ENCODE data around the gene GBX1.

GBX1 gene

DNA sequence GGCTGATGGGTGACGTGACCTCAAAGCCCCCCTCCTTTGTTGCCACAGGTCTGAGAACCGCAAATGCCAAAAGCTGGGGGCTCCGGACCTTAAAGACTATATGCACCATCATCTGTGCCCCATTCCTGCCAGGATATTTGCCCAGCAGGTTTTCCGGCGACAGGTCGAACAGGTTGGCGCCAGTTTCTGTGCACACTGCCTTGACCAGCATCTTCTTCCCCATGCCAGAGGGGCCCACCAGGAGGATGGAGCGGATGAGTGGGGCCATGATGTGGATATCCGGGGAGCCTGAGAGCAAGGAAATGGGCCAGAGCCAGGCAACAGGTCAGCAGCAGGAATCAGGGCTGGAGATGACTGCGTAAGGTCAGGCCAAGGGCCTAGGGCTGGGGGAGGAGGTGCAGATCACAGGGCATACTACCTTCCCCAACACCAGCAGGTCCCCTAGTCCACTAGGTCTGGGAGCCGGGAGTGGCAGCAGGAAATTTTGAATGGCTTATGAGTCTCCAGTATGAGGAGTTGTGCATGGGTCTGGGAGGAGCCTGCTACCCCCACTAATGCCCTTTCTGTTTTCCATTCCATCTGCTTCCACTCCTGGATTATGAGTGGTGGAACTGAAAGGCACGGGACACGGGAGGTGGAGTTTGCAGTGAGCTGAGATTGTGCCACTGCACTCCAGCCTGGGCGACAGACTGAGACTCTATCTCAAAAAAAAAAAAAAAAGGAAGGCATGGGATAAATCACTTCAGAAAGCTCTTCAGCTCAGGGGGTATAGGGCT is 25.9 kb upstream of the GBX1 start:
- DNase-seq (ENCODE audit: low read depth, low spot score), result no peak

DNA sequence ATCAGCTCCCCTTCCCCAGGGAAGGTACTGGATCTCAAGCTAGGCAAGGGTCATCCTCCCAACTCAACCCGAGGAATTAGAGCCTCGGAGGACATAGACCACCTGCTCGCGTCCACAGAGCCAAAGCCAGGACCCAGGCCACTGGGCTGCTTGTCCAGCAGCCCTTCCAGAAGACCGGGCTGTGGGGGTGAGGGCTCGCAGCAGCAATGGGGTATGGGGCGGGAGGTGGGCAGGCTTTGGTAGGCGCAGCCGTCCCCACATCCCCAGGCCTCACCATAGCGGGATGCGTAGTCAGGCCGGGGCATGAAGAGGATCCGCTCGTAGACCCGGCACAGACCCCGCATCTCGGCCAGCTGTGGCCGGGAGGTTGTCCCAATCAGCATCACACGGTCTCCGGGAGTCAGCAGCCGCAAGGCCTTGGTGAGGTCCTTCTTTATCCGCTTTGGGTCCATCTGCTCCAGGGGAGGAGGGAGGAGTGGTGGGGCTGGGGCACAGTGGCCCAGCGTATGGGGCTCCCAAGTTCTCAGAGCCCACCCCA is 24.6 kb upstream of the GBX1 start:
- no peak for DNase-seq (ENCODE audit: low read depth, low spot score)

DNA sequence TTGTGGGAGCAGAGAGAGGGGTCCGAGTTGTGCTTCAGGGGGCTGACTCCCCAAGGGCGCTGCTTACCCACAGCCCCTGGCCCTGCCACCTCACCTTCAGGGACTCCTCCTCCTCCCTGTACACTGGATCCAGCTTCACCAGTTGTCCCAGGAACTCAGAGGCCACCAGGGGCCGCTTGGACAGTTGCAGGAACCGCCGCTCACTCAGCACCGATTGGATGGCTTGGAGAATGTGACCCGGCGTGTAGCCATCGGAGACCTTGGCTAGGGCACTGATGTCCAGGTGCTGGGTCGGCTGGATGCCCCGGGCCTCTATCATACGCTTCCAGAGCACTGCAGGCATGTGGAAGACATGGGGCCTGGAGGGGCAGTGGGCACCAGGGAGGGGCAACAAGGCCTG is 24.1 kb upstream of the GBX1 start:
- no peak for DNase-seq (ENCODE audit: low read depth, low spot score)

DNA sequence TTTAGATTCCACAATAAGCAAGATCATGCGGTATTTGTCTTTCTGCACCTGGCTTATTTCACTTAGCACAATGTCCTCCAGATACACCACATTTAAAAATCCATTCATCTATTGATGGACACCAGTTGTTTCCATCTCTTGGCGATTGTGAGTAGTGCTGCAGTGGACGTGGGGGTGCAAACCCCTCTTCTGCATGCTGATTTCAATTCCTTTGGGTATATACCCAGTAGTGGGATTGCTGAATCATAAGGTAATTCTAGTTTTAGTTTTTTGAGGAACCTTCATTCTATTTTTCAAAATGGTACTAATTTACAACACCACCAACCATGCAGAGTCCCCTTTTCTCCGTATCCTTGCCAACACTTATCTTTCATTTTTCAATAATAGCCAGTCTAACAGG is 21.5 kb upstream of the GBX1 start:
- DNase-seq (ENCODE audit: low read depth, low spot score), result no peak

DNA sequence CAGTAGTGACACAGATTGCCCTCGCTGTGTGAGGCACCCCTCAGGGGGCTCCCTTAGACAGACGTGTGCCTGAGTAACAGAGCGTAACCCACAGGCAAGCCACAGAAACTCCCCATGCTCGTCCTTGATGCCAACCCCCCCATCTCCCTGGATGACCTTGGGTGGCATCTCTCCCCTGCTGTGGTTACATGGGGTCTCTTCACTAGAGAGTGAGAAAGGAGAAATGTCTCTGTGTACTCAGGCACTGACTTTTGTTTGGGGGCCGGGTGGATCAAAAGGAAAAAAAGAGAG is 20.7 kb upstream of the GBX1 start:
- DNase-seq (ENCODE audit: low read depth, low spot score), result no peak

DNA sequence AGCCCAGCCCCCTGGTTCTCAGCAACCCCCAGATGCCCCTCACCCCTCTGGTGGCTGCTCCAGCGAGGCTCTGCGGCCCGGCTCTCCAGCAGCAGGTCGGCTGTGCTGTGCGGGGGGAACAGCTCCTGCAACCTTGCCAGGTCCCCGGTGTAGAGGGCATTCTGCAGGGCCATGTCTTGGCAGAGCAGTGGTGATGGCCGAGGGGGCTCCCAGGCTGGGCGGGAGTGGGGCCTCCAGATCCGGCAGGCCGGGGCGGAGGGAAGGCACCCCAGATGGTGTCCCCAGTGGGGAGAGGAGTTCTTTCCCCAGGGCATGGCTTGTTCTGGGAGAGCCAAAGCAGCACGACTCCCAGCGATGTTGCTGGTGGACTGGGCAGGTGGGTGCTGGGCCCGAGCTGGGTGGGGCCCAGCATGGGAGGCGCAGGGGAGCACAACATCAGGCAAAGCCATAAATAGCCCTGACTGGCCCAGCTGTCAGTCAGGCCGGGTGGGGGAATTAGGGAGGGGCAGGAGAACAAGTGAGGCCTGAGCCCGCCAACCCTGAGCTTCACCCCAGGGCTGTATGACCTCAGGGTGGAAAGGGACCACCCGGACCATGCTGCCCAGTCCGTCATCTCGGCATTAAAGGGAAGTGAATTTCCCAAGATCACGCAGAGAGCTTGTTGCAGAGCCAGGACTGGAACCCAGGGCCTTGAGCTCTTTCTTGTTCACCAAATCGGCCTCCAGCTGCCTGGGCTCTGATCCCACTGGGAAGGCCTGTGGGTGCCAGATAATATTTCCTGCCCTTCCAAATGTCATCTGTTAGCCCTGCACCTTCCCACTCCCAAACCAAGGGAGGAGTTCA is 20.1 kb upstream of the GBX1 start:
- no peak for DNase-seq (ENCODE audit: low read depth, low spot score)

DNA sequence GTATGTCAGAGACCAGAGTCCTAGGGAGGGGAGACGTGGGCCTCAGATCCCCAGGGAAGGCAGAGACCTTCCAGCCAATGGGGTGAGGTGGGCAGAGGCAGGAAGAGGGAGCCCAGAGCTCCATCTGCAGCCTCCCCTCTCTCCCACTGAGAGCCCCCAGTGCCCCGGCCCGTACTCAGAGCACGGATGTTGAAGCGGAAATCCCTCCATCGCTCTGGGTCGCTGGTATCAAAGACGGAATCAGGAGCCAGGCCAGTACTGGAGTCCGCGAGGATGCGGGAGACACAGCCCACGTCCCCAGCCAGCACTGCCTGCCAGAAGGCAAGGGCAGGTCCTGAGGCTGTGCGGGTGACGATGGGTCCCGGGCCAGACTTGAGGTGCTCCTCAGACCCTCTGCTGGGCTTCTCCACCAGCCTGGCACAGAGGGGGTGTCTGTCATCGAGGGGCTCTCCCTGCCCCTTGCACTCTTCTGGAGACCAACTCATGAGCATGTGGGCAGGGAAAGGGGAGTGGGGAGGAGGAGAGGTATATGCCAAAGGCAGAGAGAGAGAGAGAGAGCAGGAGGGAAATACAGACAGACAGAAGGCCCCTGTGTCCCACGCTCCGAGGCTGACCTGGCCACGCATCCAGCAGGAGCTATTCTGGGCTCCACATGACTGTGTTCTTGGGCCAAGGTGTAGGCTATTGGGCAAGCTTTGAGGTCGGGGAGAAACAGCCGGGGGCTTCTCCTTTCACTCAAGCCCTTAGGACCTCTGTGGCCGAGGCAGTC is 19.3 kb upstream of the GBX1 start, which contains the start of gene ASB10:
ASB10 (minus strand) TSS at position 611 of the 769 bp plus-strand sequence; CDS start at position 491, 120 bp downstream.
- DNase-seq (ENCODE audit: low read depth, low spot score), result no peak

DNA sequence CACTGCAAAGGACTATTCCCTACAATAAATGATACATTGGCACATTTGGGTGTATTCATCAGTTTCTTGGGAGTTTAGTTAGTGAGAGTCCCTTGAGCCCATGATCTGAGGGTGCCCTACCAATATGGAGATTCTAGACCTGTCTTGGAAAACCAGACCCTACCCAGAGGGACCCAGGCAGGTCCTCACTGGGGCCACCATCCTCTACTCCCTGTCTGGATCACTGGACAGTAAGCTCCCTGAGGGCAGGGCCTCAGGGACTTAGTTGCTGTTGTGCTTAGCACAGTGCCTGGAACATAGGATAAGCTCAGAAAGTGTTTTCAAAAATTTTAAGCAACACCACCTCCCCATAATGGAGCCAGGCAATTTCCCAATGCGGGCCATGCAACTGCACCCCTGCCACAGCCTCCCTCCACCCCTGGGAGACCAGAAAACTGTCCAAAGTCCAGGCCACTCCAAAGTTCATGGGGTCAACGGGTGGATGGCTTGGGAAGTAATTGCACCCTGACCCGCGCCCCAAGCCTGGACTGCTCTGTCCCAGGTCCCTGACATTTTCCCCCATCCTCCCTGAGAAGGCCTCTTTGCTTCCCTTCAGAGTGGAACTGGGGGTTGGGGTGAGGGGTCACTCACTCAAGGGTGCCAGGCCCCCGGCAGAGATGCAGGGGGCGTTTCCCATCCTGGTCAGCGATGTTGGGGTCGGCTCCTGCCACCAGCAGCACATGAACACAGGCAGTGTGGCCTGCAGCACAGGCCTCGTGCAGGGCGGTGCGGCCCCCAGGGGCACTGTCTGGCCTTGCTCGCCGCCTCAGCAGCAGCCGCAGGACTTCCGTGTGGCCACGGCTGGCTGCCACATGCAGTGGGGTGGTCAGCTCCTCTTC is 18.5 kb upstream of the GBX1 start:
- DNase-seq (ENCODE audit: low read depth, low spot score), result no peak

DNA sequence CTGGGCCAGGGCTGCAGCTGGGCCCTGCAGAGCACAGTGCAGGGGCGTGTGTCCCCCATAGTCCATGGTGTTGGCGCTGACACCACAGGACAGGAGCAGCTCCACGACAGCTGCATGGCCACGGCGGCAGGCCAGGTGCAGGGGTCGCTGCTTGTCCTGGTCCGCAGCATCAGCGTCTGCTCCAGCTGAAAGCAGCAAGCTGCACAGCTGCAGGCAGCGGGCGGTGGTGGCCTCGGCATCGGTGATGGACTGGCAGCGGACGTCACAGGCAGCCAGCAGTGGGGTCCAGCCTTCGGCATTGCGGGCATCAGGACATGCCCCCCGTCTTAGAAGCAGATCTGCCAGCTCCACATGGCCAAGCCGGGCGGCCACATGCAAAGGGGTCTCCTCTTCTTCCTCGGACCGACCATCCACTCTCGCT is 13.5 kb upstream of the GBX1 start:
- no peak for DNase-seq (ENCODE audit: low read depth, low spot score)

DNA sequence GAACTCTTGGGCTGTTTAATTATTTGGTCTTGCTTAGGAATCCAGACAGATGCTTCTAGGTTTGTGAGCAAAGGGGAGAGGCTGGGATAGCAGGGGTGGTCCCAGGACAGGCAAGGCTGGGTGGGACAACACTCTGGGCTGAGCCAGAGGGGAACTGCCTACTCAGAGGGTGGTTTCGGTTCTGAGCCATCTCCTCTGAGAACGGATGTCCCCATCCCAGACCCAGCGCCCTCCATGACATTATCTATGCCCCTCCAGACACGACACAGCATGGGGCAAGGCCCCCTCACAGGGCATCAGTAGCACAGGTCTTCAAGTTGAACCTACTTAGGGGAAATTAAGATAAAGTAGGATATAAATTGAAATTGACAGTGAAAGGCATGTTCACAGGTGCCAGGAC is 12.5 kb upstream of the GBX1 start:
- no peak for DNase-seq (ENCODE audit: low read depth, low spot score)

DNA sequence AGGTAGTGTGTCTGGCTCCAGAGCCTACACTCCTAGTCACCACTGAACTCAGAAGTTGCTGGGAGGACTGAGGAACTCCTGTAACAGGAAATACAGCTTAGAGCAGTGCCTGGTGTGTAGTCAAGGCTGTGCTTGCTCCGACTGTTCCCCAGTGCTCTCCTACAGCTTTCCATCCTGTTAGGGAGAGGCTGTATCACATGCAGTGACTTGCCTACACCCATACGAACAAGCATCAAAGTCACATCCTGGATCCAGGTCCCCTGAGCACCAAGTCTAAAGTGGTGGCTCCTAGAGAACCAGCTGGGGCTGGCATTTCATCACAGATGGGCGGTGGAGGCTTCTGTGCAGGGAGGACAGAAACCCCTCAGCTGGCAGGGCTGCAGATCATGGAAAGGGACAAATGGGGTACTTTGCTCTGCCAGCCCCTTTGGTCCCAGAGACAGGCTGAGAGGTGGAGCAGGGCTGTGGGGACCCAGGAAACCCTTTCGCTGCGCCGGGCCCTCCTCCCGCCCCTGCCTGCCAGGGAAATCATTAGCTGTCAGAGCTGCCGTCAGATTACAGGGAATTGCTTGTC is 11.9 kb upstream of the GBX1 start:
- no peak for DNase-seq (ENCODE audit: low read depth, low spot score)

DNA sequence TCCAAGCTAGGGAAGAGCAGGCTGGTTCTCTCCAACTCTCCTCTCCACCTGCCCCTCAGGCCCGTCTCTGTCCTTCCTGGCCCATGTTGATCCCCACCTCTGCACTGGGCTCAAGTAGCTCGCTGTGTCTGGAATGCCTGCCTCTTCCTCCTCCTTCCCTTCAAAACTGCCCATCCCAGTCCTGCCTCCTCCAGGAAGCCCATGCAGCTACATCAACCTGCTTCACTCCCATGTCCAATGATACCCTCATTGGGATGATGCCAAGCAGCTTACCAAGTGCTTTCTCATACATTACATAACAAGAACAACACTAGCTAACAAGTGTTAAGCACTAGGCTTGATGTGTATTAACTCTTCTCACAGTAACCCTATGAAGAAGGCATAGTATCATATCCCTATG is 11.3 kb upstream of the GBX1 start:
- DNase-seq (ENCODE audit: low read depth, low spot score), result no peak

DNA sequence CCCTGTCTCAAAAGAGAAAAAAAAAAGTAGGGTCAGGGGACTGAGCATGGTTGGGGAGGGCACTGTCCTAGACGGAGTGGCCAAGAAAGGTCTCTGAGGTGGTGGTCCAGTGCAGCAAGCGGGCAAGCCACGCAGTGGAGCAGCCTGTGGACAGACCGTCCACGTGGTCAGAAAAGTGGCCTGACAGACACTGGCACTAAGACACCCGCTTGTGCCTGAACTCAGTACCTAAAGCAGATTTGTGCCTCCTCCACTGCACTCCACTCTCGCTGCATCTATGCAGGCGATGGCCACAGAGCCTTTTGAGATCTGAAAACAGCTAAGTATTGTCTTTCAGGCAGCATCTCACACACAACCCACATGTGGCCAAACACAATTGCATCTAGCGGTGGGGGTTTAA is 10.7 kb upstream of the GBX1 start:
- DNase-seq (ENCODE audit: low read depth, low spot score), result no peak

DNA sequence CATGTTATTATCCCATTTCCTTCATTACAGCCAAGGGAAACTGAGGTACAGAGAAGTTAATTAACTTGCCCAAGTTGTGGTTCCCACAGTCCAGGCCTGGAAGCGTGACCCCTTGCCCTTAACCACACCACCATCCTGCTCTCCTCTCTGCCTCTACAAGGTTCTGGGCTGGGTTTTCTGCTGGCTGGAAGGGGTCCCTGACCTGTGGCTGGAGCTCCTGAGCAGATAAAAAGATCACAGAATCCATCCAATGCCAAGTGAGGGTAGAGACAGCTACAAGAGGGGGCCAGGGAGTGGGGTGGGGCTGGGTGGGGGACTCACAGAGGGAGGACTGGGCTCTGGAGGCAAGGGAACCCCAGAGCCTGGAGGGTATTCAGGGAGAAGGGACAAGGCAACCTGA is 9.8 kb upstream of the GBX1 start:
- no peak for DNase-seq (ENCODE audit: low read depth, low spot score)

DNA sequence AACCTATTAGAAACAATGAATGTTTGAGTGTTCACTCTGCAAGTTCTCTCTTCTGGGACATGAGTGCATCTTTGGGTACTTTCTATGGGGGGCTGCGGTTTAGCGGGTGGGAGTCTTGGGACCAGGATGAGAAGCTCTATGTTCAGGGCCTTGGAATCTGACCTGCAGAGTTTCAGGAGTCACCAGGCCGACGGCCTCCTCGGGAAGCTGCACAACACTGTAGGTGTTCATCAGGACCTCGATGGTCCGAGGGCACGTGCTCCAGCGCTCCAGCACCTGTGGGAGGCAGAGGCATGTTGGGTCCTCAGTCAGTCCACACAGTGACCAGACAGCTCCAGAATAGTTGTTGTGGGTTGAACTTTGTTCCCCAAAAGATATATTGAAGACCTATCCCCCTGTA is 8.9 kb upstream of the GBX1 start:
- DNase-seq (ENCODE audit: low read depth, low spot score), result no peak

DNA sequence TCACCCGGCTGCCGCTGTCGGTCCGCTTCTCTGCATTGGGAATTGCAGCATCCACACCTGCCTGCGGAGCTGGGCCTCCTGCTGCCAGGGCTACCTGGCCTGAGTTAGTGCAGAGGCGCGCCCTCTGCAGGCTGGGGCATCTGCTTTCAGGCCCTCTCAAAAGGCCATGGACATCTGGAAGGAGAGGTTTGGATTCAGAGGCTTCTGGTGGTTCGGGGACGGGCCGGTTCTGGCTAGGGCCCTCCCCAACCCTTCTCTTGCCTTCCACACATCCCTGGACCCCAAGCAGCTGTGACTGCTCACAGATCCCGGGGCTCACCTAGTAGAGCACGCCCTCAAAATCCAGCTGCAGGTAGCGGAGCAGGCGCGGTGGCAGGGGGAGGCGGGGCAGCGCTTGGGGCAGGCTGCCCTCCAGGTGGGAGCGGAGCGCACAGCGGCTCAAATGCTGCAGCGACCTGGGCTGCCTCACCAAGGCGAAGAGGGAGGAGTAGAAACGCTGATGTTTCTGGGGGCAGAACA is 8.4 kb upstream of the GBX1 start:
- no peak for DNase-seq (ENCODE audit: low read depth, low spot score)

DNA sequence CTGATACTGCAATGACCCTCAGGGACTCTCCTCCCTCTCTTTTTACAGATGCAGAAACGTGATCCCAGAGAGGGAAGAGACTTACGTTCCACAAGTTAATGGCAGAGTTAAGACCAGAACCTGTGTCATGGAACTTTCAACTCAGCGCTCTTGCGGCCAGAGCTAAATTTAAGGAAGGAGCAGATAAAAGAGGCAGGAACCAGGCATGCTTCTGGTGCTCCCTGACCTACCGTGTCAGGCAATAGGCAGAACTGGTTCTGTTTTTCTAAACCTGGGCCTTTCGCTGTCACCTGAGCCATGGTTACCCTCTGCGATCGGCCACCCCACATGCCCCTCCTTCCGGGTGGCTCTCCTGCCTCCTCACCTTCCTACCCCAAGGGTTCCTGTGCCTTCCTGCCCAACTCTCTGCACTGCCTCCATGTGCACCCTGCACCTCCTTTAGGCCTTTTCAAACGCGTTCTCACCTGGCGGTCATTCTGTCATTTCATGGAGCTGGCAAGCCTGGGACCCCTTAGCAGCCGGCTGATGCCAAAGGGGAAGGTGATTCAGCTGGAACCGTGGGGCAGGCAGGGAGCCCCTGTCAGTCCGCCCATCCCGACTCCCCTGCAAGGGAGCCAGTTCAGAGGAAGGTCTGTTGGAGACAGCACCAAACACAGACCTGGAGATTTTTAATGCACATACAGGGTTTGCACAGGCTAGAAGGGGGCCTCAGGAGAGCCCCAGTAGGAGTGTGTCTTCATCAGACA is 7.7 kb upstream of the GBX1 start:
- no peak for DNase-seq (ENCODE audit: low read depth, low spot score)

DNA sequence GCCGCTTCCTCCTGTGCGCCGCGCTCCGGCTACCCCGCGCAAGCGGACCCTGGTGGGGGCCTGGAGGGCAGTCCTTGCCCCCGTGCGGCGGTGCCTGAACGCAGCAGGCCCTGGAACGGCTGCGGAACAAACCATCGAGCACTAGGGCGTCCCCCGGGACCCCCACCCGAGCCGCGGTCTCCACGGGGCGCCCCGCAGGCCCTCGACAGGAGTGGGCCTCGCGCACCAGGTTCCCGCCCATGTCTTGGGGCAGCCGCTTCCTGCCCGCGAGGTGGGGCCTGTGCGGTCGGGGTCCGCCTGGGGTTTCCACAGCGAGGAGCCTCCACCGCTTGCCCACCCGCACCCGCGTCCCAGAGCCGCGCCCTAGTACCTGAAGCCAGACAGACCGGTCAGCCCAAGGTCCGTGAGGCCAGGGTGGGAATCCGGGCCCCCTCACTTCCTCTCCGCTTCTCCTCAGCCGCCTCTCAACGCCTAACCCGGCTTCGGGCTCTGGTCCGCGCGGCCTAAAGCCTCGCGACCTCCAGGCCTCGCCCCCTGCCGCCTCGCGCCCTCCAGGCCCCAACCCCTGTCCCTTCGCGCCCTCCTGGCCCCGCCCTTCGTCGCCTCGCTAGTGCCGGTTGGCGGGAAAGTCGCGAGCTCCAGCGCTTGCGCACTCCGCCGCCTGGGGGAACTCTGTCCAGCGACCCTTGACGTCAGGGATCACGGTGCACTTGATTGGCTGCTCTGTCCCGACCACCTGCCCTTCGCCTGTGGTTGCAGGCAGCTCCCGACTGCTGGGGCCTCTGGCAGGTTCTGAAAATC is 7.0 kb upstream of the GBX1 start:
- DNase-seq (ENCODE audit: low read depth, low spot score), result no peak

Data from smooth muscle cell of the brain vasculature (primary cell).